GM12874 (cell line): ENCODE measurements around the gene MYOF.

Experiments
- TF ChIP-seq, protein P1 (sequence below): IDR thresholded peaks from 2 replicates; pipeline ENCODE4 v1.5.1; 2011; ENCODE audit warnings: low read depth, mild to moderate bottlenecking, control low read depth, low read length, moderate library complexity; ENCODE audit not compliant: insufficient read depth

MYOF gene

DNA sequence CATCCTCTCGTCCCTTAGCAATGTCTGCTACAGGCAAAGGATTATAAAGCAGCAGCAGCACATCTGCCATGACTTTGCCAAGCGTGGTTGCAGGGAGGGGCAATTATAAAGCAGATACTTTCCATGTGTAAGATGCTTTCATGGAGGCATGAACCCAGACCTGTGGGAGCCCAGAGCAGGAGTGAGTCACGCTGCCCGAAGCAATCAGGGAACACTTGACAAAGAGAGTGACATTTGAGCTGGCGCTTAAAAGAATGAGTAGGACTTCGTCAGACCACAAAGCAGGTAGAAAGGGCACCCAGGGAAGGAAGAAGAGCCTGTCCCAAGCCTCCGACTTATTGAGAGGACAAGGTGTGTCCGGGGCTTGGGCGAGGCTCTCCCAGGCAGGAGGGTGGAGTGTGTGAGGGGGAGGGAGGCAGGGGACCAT, 147.2 kb downstream of the MYOF start:
- TF ChIP-seq, protein P1, sequence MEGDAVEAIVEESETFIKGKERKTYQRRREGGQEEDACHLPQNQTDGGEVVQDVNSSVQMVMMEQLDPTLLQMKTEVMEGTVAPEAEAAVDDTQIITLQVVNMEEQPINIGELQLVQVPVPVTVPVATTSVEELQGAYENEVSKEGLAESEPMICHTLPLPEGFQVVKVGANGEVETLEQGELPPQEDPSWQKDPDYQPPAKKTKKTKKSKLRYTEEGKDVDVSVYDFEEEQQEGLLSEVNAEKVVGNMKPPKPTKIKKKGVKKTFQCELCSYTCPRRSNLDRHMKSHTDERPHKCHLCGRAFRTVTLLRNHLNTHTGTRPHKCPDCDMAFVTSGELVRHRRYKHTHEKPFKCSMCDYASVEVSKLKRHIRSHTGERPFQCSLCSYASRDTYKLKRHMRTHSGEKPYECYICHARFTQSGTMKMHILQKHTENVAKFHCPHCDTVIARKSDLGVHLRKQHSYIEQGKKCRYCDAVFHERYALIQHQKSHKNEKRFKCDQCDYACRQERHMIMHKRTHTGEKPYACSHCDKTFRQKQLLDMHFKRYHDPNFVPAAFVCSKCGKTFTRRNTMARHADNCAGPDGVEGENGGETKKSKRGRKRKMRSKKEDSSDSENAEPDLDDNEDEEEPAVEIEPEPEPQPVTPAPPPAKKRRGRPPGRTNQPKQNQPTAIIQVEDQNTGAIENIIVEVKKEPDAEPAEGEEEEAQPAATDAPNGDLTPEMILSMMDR = no peak

DNA sequence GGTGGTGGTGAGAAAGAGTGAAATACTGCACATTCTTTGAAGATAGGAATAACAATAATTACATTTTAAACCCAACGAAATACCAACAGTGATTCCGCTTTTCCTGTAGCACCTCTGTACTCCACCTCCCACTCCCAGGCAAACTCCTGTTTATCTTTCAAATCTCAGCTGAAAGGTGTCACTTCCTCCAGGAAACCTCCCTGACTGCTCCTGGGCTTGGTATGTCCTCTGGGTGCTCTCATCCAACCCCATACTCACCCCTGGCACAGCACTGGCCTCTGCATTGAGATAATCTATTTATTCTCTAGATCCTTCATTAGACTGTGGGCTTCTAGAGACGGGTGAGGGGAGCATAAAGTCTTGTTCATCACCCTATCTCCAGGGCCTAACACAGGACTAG, 148.0 kb downstream of the MYOF start:
- TF ChIP-seq, protein P1 = no peak

DNA sequence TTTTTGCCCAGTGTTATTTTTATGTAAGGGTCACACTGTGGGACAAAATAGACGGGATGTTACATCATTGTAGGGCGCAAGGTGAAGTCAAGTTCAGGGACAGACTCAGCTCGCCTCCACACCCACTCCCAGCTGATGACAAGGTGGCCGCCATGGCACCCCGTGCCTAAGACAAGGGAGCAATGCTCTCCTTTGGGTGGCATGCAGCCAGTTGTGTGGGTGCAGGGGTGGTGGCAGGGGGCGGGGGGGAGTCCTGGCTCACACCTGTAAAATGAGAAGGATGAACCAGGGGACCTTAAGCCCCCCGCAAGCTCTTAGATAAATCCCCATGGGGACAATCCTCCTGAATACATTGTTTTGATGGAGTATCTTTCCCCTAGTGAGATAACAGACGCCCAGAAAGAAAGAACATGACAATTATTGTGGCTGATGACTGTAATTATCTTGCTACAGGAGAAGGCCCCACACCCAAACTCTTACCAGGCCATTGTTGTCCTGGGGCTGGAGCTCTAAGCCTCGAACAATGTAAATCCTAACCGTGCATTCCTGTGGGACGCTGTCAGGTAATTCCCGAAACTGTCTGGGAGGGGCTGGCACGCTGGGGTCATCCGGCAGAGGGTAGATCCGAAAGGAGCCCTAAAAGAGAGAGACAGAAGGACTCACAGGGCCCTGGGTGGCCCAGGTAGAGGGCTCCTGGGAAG, 148.7 kb downstream of the MYOF start:
- TF ChIP-seq, protein P1 = no peak

DNA sequence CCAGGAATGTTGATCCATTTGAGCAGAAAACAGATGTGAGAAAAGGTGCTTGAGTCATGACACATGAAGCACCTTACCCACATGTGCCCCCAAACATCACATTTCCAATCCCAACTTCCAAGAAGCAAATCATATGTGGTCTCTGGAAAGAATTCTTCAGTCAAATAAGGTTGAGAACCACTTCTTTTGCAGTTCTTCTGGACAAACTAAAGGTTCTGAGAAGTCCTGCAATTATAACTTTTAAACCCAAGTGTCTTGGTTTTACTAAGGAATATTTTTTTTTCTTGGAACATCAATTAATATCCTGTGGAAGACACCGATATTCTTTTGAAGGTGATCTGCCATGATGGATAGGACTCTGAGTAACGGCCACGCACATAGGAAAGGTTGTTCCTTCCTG, 151.3 kb downstream of the MYOF start:
- TF ChIP-seq, protein P1 = no peak

DNA sequence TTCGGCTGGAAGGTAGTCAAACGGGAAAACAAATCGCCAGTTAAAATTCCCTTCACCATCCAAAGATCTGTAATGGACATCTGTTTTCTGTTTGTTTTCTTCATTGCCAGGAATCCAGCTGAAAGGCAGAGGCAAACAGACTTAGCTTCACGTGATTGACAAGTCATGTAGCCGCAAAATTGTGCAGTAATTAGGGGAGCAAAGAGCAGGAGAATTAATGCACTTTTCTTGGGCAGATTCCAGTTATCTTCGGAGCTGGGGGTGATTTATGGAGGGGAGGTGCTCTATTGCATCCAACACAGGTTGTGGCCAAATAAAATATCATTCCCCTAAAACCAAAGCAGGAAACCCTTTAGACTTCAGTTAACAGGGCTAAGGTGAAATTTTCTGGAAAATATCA, 162.2 kb downstream of the MYOF start:
- TF ChIP-seq, protein P1 = no peak

DNA sequence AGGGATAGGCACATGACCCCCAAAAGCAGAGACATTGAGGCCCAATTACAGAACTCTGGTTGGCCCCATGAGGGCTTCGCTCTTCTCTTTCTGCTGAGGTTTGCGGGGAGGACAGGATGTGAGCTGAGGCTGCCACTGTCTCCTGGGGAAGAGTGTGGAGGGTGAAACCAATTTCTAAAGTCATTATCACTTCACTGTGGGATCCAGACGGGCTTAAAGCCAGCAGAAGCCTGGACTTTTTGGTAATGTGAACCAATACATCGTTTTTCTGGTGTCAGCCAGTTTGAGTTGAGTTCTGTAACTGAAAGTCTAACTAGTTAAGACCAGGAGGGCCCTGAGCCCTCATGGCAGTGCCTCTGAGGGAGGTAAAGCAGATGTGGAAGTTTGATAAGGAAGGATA, 163.0 kb downstream of the MYOF start:
- TF ChIP-seq, protein P1 = no peak

DNA sequence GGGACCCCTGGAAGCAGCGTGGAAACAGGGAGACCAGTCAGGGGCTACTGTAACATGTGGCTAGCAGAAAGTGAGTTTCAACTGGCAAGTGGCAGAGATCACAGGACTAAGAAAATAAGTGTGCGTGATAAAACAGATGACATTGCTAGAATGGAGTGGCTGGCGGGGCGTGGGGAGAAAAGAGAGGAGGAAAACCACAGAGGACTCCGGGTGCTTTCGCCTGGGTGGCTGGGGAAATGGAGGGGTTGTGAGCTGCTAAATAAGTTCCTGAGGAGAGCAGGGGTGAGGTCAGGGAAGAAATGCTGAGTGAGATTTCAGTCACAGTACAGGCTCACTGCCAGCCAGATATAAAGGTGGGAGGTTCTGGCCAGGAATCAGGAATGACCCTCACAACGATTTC, 166.9 kb downstream of the MYOF start:
- TF ChIP-seq, protein P1 = no peak

DNA sequence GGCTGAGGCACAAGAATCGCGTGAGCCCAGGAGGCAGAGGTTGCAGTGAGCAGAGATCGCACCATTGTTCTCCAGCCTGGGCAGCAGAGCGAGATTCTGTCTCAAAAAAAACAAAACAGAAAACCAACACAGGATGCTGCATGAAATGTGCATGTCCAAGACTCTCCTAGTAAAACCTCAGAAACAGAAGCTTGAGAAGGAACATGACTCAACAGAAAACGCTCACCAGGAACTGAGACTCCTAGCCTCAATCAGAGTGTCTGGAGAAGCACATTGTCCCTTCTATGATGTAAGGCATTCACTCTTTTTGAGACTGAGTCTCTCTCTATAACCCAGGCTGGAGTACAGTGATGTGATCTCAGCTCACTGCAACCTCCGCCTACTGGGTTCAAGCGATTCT, 168.3 kb downstream of the MYOF start:
- TF ChIP-seq, protein P1 = no peak
